HepG2 (cell line): ENCODE results near the gene NBEAL2. TPM values are rescaled to one million over a fixed set of nuclear protein-coding genes. Genes with fewer than 3 reads are reported as not detected.

ENCODE experiments used
- ATAC-seq: fragments of 200-7000 bp; cut with Tn5 transposase; 3 replicates; pipeline ENCODE4 v1.9.1; 2020; ENCODE audit warnings: mild to moderate bottlenecking, moderate library complexity
- BruUV-seq: library from RNA; stranded (reverse); fragments of 400-500 nt; replicated peaks from 2 replicates; lab custom pipeline; 2021; lab: Mats Ljungman, UMichigan
- CTCF ChIA-PET: fragments of 300-600 bp; formaldehyde crosslinking; extraction: SDS; loops from one replicate; lab custom pipeline; 2021; ENCODE audit warnings: low total read pairs, inconsistent platforms, low intra/inter-chr PET ratio; lab: Yijun Ruan, JAX
- POLR2A ChIA-PET: fragments of 350-600 bp; sonication (Branson Sonifier 250); formaldehyde crosslinking; loops from one replicate; lab custom pipeline; 2020; ENCODE audit warnings: antibody characterized with exemption, inconsistent platforms; lab: Yijun Ruan, JAX
- DNase-seq: peaks from one replicate; pipeline ENCODE4 v3.0.0-alpha.2; 2015; ENCODE audit warnings: low spot score
- FAIRE-seq: peaks from 3 replicates; lab custom pipeline; 2011; peaks lifted over from hg19 to GRCh38; lab: Jason Lieb, UNC
- H2AFZ ChIP-seq: one replicate; pipeline ENCODE4 v1.6.1; 2011; ENCODE audit warnings: low read length, inconsistent platforms
- H3K27ac ChIP-seq: fragments of 300-600 bp; 3 replicates; pipeline ENCODE4 v1.8.0; 2011; ENCODE audit warnings: mixed run types, mild to moderate bottlenecking, mixed read lengths, low read length, inconsistent platforms; ENCODE audit not compliant: insufficient read depth; ENCODE audit errors: extremely low read length
- H3K27me3 ChIP-seq, 2 experiments: fragments of 200-600 bp in 1 of 2; 2 replicates in 1 of 2; 3 replicates in 1 of 2; pipeline versions ENCODE4 v1.6.0 to v1.8.0; 2011; ENCODE audit warnings: low read length in 2 of 2, mild to moderate bottlenecking in 2 of 2, moderate library complexity in 2 of 2, inconsistent platforms in 1 of 2; ENCODE audit not compliant: insufficient read depth in 2 of 2, control insufficient read depth in 1 of 2
- H3K36me3 ChIP-seq, 2 experiments: fragments of 200-600 bp in 1 of 2; replicated peaks in 1 of 2; 2 replicates in 1 of 2; 3 replicates in 1 of 2; pipeline versions ENCODE4 v1.5.1 to v1.8.0; 2011; ENCODE audit warnings: low read length in 2 of 2, inconsistent platforms in 1 of 2; ENCODE audit not compliant: insufficient read depth in 2 of 2, control insufficient read depth in 1 of 2
- H3K4me1 ChIP-seq: 2 replicates; pipeline ENCODE4 v1.5.1; 2012; ENCODE audit warnings: low read length, inconsistent platforms; ENCODE audit not compliant: insufficient read depth
- H3K4me2 ChIP-seq: 2 replicates; pipeline ENCODE4 v1.6.0; 2011; ENCODE audit warnings: low read depth, low read length, inconsistent platforms
- H3K4me3 ChIP-seq, 3 experiments: fragments of 200-600 bp in 1 of 3; sonication (generic), shearing (Covaris generic) in 1 of 3; replicated peaks in 1 of 3; 2 replicates each; pipeline ENCODE4 v1.5.1; 2011 to 2016; ENCODE audit warnings: low read length in 3 of 3, inconsistent platforms in 2 of 3, low read depth in 2 of 3, mild to moderate bottlenecking in 2 of 3, control low read depth in 1 of 3, mixed read lengths in 1 of 3; ENCODE audit not compliant: insufficient read depth in 1 of 3
- H3K79me2 ChIP-seq: one replicate; pipeline ENCODE4 v1.6.1; 2011; ENCODE audit warnings: low read length, inconsistent platforms; ENCODE audit not compliant: insufficient read depth
- H3K9ac ChIP-seq: 2 replicates; pipeline ENCODE4 v1.6.0; 2011; ENCODE audit warnings: mild to moderate bottlenecking, low read depth, low read length, inconsistent platforms; ENCODE audit not compliant: insufficient read depth
- H3K9me3 ChIP-seq: 2 replicates; pipeline ENCODE4 v1.5.1; 2012; ENCODE audit warnings: mild to moderate bottlenecking, low read length
- H4K20me1 ChIP-seq: 2 replicates; pipeline ENCODE4 v1.6.0; 2011; ENCODE audit warnings: inconsistent platforms, mild to moderate bottlenecking, low read length, moderate library complexity; ENCODE audit not compliant: insufficient read depth
- AHDC1 ChIP-seq: sonication (generic); formaldehyde crosslinking; IDR thresholded peaks from 2 replicates; pipeline ENCODE4 v1.5.1; 2020; ENCODE audit warnings: mild to moderate bottlenecking, missing genetic modification reagents, borderline replicate concordance
- BCLAF1 ChIP-seq: fragments of 450-650 bp; IDR thresholded peaks from 2 replicates; pipeline ENCODE4 v1.6.1; 2017; ENCODE audit warnings: mild to moderate bottlenecking
- CHCHD3 ChIP-seq: sonication (generic); formaldehyde crosslinking; IDR thresholded peaks from 2 replicates; pipeline ENCODE4 v1.8.0; 2022; ENCODE audit warnings: mild to moderate bottlenecking, missing genetic modification reagents, moderate library complexity
- FOXA1 ChIP-seq, 2 experiments: fragments of 450-650 bp in 1 of 2; sonication (generic) in 1 of 2; formaldehyde crosslinking in 1 of 2; IDR thresholded peaks; 2 replicates each; pipeline versions ENCODE4 v1.4.0 to v1.6.1; 2016 to 2020; ENCODE audit warnings: missing genetic modification reagents in 1 of 2
- RARA ChIP-seq: IDR thresholded peaks from 2 replicates; pipeline ENCODE4 v1.6.1; 2016; ENCODE audit warnings: missing genetic modification reagents, missing compliant biosample characterization
- SMAD3 ChIP-seq: sonication (generic); formaldehyde crosslinking; IDR thresholded peaks from 2 replicates; pipeline ENCODE4 v1.4.0; 2020; ENCODE audit warnings: missing genetic modification reagents
- SOX13 ChIP-seq, 3 experiments: fragments of 450-650 bp in 1 of 3; sonication (generic) in 1 of 3; formaldehyde crosslinking in 1 of 3; IDR thresholded peaks in 2 of 3; conservative IDR thresholded peaks in 1 of 3; 2 replicates each; pipeline versions ENCODE4 v1.5.0 to v1.6.1; 2016 to 2020; ENCODE audit warnings: antibody characterized with exemption in 1 of 3, mild to moderate bottlenecking in 1 of 3, missing compliant biosample characterization in 1 of 3, missing genetic modification reagents in 1 of 3, moderate library complexity in 1 of 3
- TCF7 ChIP-seq: sonication (generic); IDR thresholded peaks from 2 replicates; pipeline ENCODE4 v1.6.1; 2016; ENCODE audit warnings: antibody characterized with exemption, low read depth
- ZNF335 ChIP-seq: sonication (generic); formaldehyde crosslinking; IDR thresholded peaks from 2 replicates; pipeline ENCODE4 v1.4.0; 2020; ENCODE audit warnings: missing genetic modification reagents
- ZNF350 ChIP-seq: sonication (generic); formaldehyde crosslinking; IDR thresholded peaks from 2 replicates; pipeline ENCODE4 v1.4.0; 2020; ENCODE audit warnings: mild to moderate bottlenecking, low read depth, missing genetic modification reagents, borderline replicate concordance
- ZNF530 ChIP-seq: sonication (generic); formaldehyde crosslinking; IDR thresholded peaks from 2 replicates; pipeline ENCODE4 v1.5.0; 2020; ENCODE audit warnings: low read depth, mild to moderate bottlenecking, missing genetic modification reagents
- ZNF614 ChIP-seq: IDR thresholded peaks from 2 replicates; pipeline ENCODE4 v1.6.1; 2018; ENCODE audit warnings: missing biosample characterization, missing genetic modification reagents, inconsistent platforms, borderline replicate concordance
- ZSCAN5A ChIP-seq: sonication (generic); formaldehyde crosslinking; IDR thresholded peaks from 2 replicates; pipeline ENCODE4 v1.8.0; 2022; ENCODE audit warnings: mild to moderate bottlenecking, missing genetic modification reagents, borderline replicate concordance
- WGBS: methylation state at CpG from one replicate; pipeline ENCODE4 v1.1.6; 2017; ENCODE audit warnings: low lambda C conversion rate; 5-methylcytosine and 5-hydroxymethylcytosine counted together
- in situ Hi-C: cut with HindIII; loops from 2 replicates; pipeline ENCODE4 v1.10.0; 2017; ENCODE audit warnings: low pct_unique_long_range_greater_than_20kb; ENCODE audit not compliant: extremely low pct_ligation_motif_present
- intact Hi-C: fragments of 100-400 bp; cut with micrococcal nuclease; formaldehyde crosslinking; loops from one replicate; pipeline ENCODE4 v1.10.0; 2022; ENCODE audit not compliant: unreplicated experiment
- polyA plus RNA-seq, 8 experiments: library from polyadenylated mRNA; depleted of rRNA in 3 of 8; stranded (reverse) in 7 of 8; unstranded in 1 of 8; fragments of >200 nt; fragmentation: Illumina TruSeq in 4 of 8; extraction: Trizol in 4 of 8; gene quantifications; 2 replicates each; pipeline versions ENCODE4 v1.2.1 to v1.2.3, GENCODE V29; 2011 to 2016; ENCODE audit warnings: low read depth in 4 of 8, missing spikeins in 1 of 8, mixed read lengths in 1 of 8; ENCODE audit not compliant: insufficient read depth in 1 of 8
- total RNA-seq, 5 experiments: library from RNA; depleted of rRNA; stranded (reverse); fragments of >200 nt; fragmentation: Illumina TruSeq; extraction: Trizol; gene quantifications; 2 replicates each; pipeline ENCODE4 v1.2.3, GENCODE V29; 2016; ENCODE audit warnings: low read depth in 1 of 5

NBEAL2 gene
- total and polyA plus RNA-seq, 2 of the 13 experiments (the other 11 are each of a cell fraction or from before 2014, with no cell fraction given) = 9.7 to 12.4 TPM

- 0 out of 2 replicates have a peak, but pooled peaks have one; percentile 18 for TF ChIP-seq AHDC1
- no peak for TF ChIP-seq SMAD3 (CRISPR knock-in tag)
- peak; percentile 32; the same call in 1 of the 2 replicates for TF ChIP-seq RARA (CRISPR knock-in tag)
- TF ChIP-seq ZNF614 (CRISPR knock-in tag) = 0 out of 2 replicates have a peak, but pooled peaks have one; percentile 16
- no peak for TF ChIP-seq SOX13 (IDR thresholded peaks at IDR 0.05)
- TF ChIP-seq SOX13 (CRISPR knock-in tag; conservative IDR thresholded peaks at IDR 0.05 in 1 of 2, IDR thresholded peaks at IDR 0.05 in 1 of 2) = peak in 1 of 2 experiments; percentile 63; a peak in 2 of 4 replicates
- TF ChIP-seq TCF7 = 0 out of 2 replicates have a peak, but pooled peaks have one; percentile 20
Measured at GRCh38 chr3:47018269-47018611, 38.8 kb downstream of the NBEAL2 start (continued).

- ATAC-seq (no peak), FAIRE-seq (no peak), DNase-seq (no peak)
- Histone ChIP-seq H3K4me2 (no peak overlapping the region), H3K9ac (no peak overlapping the region; the same call in 1 of the 2 replicates), H4K20me1 (peaks cover 4% of the 10 kb centered on the region; the same call in 1 of the 2 replicates), H3K27ac (peak overlapping the region; percentile 53), H3K36me3 (peaks cover 18 to 46% of the 10 kb centered on the region in 2 experiments; a peak in 4 of 5 replicates), H3K4me3 (no peak overlapping the region), H2AFZ (no peak overlapping the region), H3K9me3 (no peaks in the 10 kb centered on the region), H3K4me1 (peaks cover 60% of the 10 kb centered on the region), H3K79me2 (peaks cover 6% of the 10 kb centered on the region), H3K27me3 (no peaks in the 10 kb centered on the region)
- 100% methylated on average over 1 of the region's 1 CpG for WGBS
- intact Hi-C loops = loop anchor here (10.0 kb wide), 1 partner anchor 46 kb away; no protein-coding TSS in a partner anchor
- in situ Hi-C loops = no loop called here
- BruUV-seq = no TSS peak
- CTCF ChIA-PET = no interaction called here
- POLR2A ChIA-PET = no interaction called here
- TF ChIP-seq FOXA1 (IDR thresholded peaks at IDR 0.05) (no peak), FOXA1 (CRISPR knock-in tag; IDR thresholded peaks at IDR 0.05) (no peak), CHCHD3 (CRISPR knock-in tag) (no peak), BCLAF1 (no peak), ZNF530 (CRISPR knock-in tag) (no peak), ZNF335 (CRISPR knock-in tag) (no peak), ZNF350 (CRISPR knock-in tag) (no peak), ZSCAN5A (no peak)
Measured at GRCh38 chr3:47019201-47019600, 39.7 kb downstream of the NBEAL2 start.
